SU-DHL-6 (cell line): ENCODE results near the gene WDR62.

Experiments used
- H2AFZ ChIP-seq: fragments of 200-600 bp; sonication (generic); 2 replicates; pipeline ENCODE4 v1.6.1; 2014; ENCODE audit warnings: low read depth, mild to moderate bottlenecking, moderate library complexity, mixed read lengths, antibody characterized with exemption, low read length; ENCODE audit not compliant: severe bottlenecking
- H3F3A ChIP-seq: fragments of 200-600 bp; shearing (Covaris generic); 2 replicates; pipeline ENCODE4 v1.6.0; 2016; ENCODE audit warnings: antibody characterized with exemption, mild to moderate bottlenecking; ENCODE audit not compliant: insufficient read depth
- H3K27ac ChIP-seq: fragments of 200-600 bp; sonication (generic); 2 replicates; pipeline ENCODE4 v1.5.1; 2016; ENCODE audit warnings: low read depth, mild to moderate bottlenecking, low read length, moderate library complexity, mixed read lengths
- H3K27me3 ChIP-seq: fragments of 200-600 bp; sonication (generic), shearing (Covaris generic); 2 replicates; pipeline ENCODE4 v1.6.0; 2014; ENCODE audit warnings: mild to moderate bottlenecking, low read length
- H3K36me3 ChIP-seq: fragments of 200-600 bp; sonication (generic); 2 replicates; pipeline ENCODE4 v1.6.1; 2014; ENCODE audit warnings: mild to moderate bottlenecking, low read length, mixed read lengths
- H3K4me2 ChIP-seq: fragments of 300-600, 200-600 bp; shearing (Covaris generic), sonication (generic); 2 replicates; pipeline ENCODE4 v1.6.0; 2014; ENCODE audit warnings: low read length, low read depth, mild to moderate bottlenecking; ENCODE audit not compliant: poor library complexity, severe bottlenecking
- H3K4me3 ChIP-seq: fragments of 200-600 bp; sonication (generic); 2 replicates; pipeline ENCODE4 v1.5.1; 2014; ENCODE audit warnings: antibody characterized with exemption, low read length, mild to moderate bottlenecking, mixed read lengths; ENCODE audit not compliant: insufficient read depth, poor library complexity, severe bottlenecking
- H3K79me2 ChIP-seq: fragments of 200-600 bp; sonication (generic); 2 replicates; pipeline ENCODE4 v1.6.1; 2014; ENCODE audit warnings: mild to moderate bottlenecking, low read length, moderate library complexity; ENCODE audit not compliant: insufficient read depth
- H3K9ac ChIP-seq: fragments of 200-600 bp; sonication (generic); 2 replicates; pipeline ENCODE4 v1.7.0; 2014; ENCODE audit warnings: mild to moderate bottlenecking, low read length
- H3K9me2 ChIP-seq: fragments of 200-600 bp; sonication (generic); replicated peaks from 2 replicates; pipeline ENCODE4 v1.6.1; 2014; ENCODE audit warnings: low read length; ENCODE audit not compliant: insufficient read depth
- H3K9me3 ChIP-seq: fragments of 200-600 bp; sonication (generic); 2 replicates; pipeline ENCODE4 v1.6.1; 2014; ENCODE audit warnings: low read length, mixed read lengths; ENCODE audit not compliant: insufficient read depth
- H4K20me1 ChIP-seq: fragments of 200-600 bp; sonication (generic); 2 replicates; pipeline ENCODE4 v1.6.1; 2014; ENCODE audit warnings: low read depth, mild to moderate bottlenecking, antibody characterized with exemption, low read length, moderate library complexity, mixed read lengths
- CTCF ChIP-seq: fragments of 200-600 bp; sonication (generic); IDR thresholded peaks from one replicate; pipeline ENCODE4 v1.5.1; 2017; ENCODE audit warnings: antibody characterized with exemption, mild to moderate bottlenecking, low read length, moderate library complexity; ENCODE audit not compliant: insufficient read depth, poor library complexity, severe bottlenecking
- EZH2phosphoT487 ChIP-seq: fragments of 200-600 bp; sonication (generic), shearing (Covaris generic); conservative IDR thresholded peaks from 2 replicates; pipeline ENCODE4 v1.6.1; 2018; ENCODE audit warnings: mild to moderate bottlenecking, antibody characterized with exemption, low read length, moderate library complexity, mixed read lengths

WDR62 gene

GRCh38 chr19:36013280-36014011, 41.3 kb upstream of the WDR62 start:
- TF ChIP-seq CTCF (no peak), EZH2phosphoT487 (no peak)

GRCh38 chr19:36014012-36014924, 40.4 kb upstream of the WDR62 start, which contains the start of gene ALKBH6:
Gene ALKBH6, minus strand, starts transcription at chr19:36014213. Its CDS starts 816 bp downstream, at chr19:36013397.
- Histone ChIP-seq H2AFZ (peak within 1 kb of the TSS; percentile 82), H4K20me1 (no peaks in the 10 kb centered on the region), H3K27me3 (no peaks in the 10 kb centered on the region), H3K36me3 (no peaks in the 10 kb centered on the region), H3K79me2 (peaks cover 12% of the 10 kb centered on the region; the same call in 1 of the 2 replicates), H3K9ac (peak within 1 kb of the TSS; percentile 88), H3K9me3 (no peaks in the 10 kb centered on the region), H3F3A (peaks cover 7% of the 10 kb centered on the region; the same call in 1 of the 2 replicates), H3K27ac (peak within 1 kb of the TSS; percentile 18; the same call in 1 of the 2 replicates), H3K9me2 (no peaks in the 10 kb centered on the region), H3K4me3 (peak within 1 kb of the TSS; percentile 90), H3K4me2 (peak within 1 kb of the TSS; percentile 83)
- TF ChIP-seq EZH2phosphoT487 = no peak
- no peak for TF ChIP-seq CTCF

More at GRCh38 chr19:36013280-36014011, 41.3 kb upstream of the WDR62 start:
- Histone ChIP-seq H4K20me1 (no peaks in the 10 kb centered on the region), H3K4me3 (peak overlapping the region; percentile 90), H3F3A (peaks cover 7% of the 10 kb centered on the region; the same call in 1 of the 2 replicates), H3K27me3 (no peaks in the 10 kb centered on the region), H3K79me2 (peaks cover 12% of the 10 kb centered on the region; the same call in 1 of the 2 replicates), H3K9me3 (no peaks in the 10 kb centered on the region), H2AFZ (peak overlapping the region; percentile 82), H3K9ac (peak overlapping the region; percentile 88), H3K27ac (peak overlapping the region; percentile 18; the same call in 1 of the 2 replicates), H3K9me2 (no peaks in the 10 kb centered on the region), H3K4me2 (peak overlapping the region; percentile 83), H3K36me3 (no peaks in the 10 kb centered on the region)

- Histone ChIP-seq H3K9me3 (no peaks in the 10 kb centered on the region), H4K20me1 (no peaks in the 10 kb centered on the region), H3K79me2 (peaks cover 8% of the 10 kb centered on the region; the same call in 1 of the 2 replicates), H3K4me2 (no peak overlapping the region), H3K9ac (no peak overlapping the region), H3K27ac (no peak overlapping the region), H2AFZ (no peak overlapping the region), H3K36me3 (no peaks in the 10 kb centered on the region), H3K27me3 (no peaks in the 10 kb centered on the region), H3F3A (no peaks in the 10 kb centered on the region), H3K9me2 (no peaks in the 10 kb centered on the region), H3K4me3 (no peak overlapping the region)
- no peak for TF ChIP-seq EZH2phosphoT487
- TF ChIP-seq CTCF = no peak
Observed at GRCh38 chr19:36019061-36019670, 35.5 kb upstream of the WDR62 start.
